Keratinocyte (primary cell): Measurements from ENCODE around the gene TTK. TPM values are rescaled to one million over a fixed set of nuclear protein-coding genes. Genes with fewer than 3 reads are reported as not detected.

Experiments used
- DNase-seq: peaks from one replicate; pipeline ENCODE4 v3.0.0-alpha.2; 2011; ENCODE audit warnings: low read depth, missing footprints, low spot score
- FAIRE-seq: peaks from 2 replicates; lab custom pipeline; 2011; peaks lifted over from hg19 to GRCh38; lab: Jason Lieb, UNC
- H2AFZ ChIP-seq: 2 replicates; pipeline ENCODE4 v1.6.0; 2012; ENCODE audit warnings: low read length, control low read depth, inconsistent platforms; ENCODE audit not compliant: control insufficient read depth
- H3K27ac ChIP-seq: 2 replicates; pipeline ENCODE4 v1.5.1; 2011; ENCODE audit warnings: low read length; ENCODE audit not compliant: control insufficient read depth, insufficient read depth
- H3K27me3 ChIP-seq: 3 replicates; pipeline ENCODE4 v1.6.0; 2011; ENCODE audit warnings: low read length; ENCODE audit not compliant: control insufficient read depth, insufficient read depth; ENCODE audit errors: extremely low read depth
- H3K36me3 ChIP-seq, 2 experiments: 2 replicates in 1 of 2; 3 replicates in 1 of 2; pipeline ENCODE4 v1.5.1; 2011; ENCODE audit warnings: low read length in 2 of 2, mild to moderate bottlenecking in 1 of 2; ENCODE audit not compliant: control insufficient read depth in 2 of 2, insufficient read depth in 2 of 2; ENCODE audit errors: extremely low read depth in 1 of 2
- H3K4me1 ChIP-seq: 3 replicates; pipeline ENCODE4 v1.5.1; 2011; ENCODE audit warnings: low read length; ENCODE audit not compliant: control insufficient read depth, insufficient read depth; ENCODE audit errors: extremely low read depth
- H3K4me2 ChIP-seq: 3 replicates; pipeline ENCODE4 v1.6.0; 2011; ENCODE audit warnings: low read depth, low read length; ENCODE audit not compliant: control insufficient read depth, insufficient read depth; ENCODE audit errors: extremely low read depth
- H3K4me3 ChIP-seq, 3 experiments: fragments of 200-600 bp in 1 of 3; sonication (generic) in 1 of 3; 2 replicates in 2 of 3; 3 replicates in 1 of 3; pipeline ENCODE4 v1.5.1; 2011 to 2016; ENCODE audit warnings: low read length in 3 of 3, mild to moderate bottlenecking in 3 of 3, control low read depth in 2 of 3, inconsistent platforms in 1 of 3, low read depth in 1 of 3, mixed read lengths in 1 of 3, mixed run types in 1 of 3, moderate library complexity in 1 of 3; ENCODE audit not compliant: control insufficient read depth in 2 of 3, insufficient read depth in 2 of 3; ENCODE audit errors: extremely low read depth in 1 of 3
- H3K79me2 ChIP-seq: 2 replicates; pipeline ENCODE4 v1.6.0; 2012; ENCODE audit warnings: low read length; ENCODE audit not compliant: control insufficient read depth, insufficient read depth
- H3K9ac ChIP-seq: 3 replicates; pipeline ENCODE4 v1.6.0; 2011; ENCODE audit warnings: low read length; ENCODE audit not compliant: control insufficient read depth, insufficient read depth; ENCODE audit errors: extremely low read depth
- H3K9me1 ChIP-seq: 3 replicates; pipeline ENCODE4 v1.6.0; 2011; ENCODE audit warnings: low read length; ENCODE audit not compliant: control insufficient read depth, insufficient read depth; ENCODE audit errors: extremely low read depth
- H3K9me3 ChIP-seq: 2 replicates; pipeline ENCODE4 v1.5.1; 2012; ENCODE audit warnings: low read depth, low read length; ENCODE audit not compliant: control insufficient read depth
- H4K20me1 ChIP-seq: 3 replicates; pipeline ENCODE4 v1.6.0; 2011; ENCODE audit warnings: low read length; ENCODE audit not compliant: control insufficient read depth, insufficient read depth; ENCODE audit errors: extremely low read depth
- CTCF ChIP-seq, 3 experiments: IDR thresholded peaks in 1 of 3; conservative IDR thresholded peaks in 1 of 3; optimal IDR thresholded peaks in 1 of 3; 2 replicates in 2 of 3; 3 replicates in 1 of 3; pipeline versions ENCODE3 to v1.5.1; 2011; ENCODE audit warnings: low read length in 3 of 3, mild to moderate bottlenecking in 3 of 3, moderate library complexity in 2 of 3, control low read depth in 1 of 3, inconsistent platforms in 1 of 3; ENCODE audit not compliant: insufficient read depth in 2 of 3; ENCODE audit errors: extremely low read depth in 1 of 3
- EZH2 ChIP-seq: IDR thresholded peaks from one replicate; pipeline ENCODE4 v1.6.1; 2012; ENCODE audit warnings: inconsistent platforms, mild to moderate bottlenecking, low read length, moderate library complexity
- dilution Hi-C: fragments of 300-500 bp; cut with MboI; formaldehyde crosslinking; loops from one replicate; pipeline ENCODE4 v1.7.0; 2020; ENCODE audit warnings: low sequenced_read_pairs; ENCODE audit not compliant: extremely low pct_ligation_motif_present
- polyA plus RNA-seq, 5 experiments: library from polyadenylated mRNA; depleted of rRNA in 3 of 5; stranded (reverse) in 3 of 5; stranded (forward) in 1 of 5; unstranded in 1 of 5; fragments of >200 nt; gene quantifications; 1 replicate in 1 of 5; 2 replicates in 3 of 5; 3 replicates in 1 of 5; pipeline versions ENCODE4 v1.2.1 to v1.2.3, GENCODE V29; 2011 to 2012; ENCODE audit warnings: missing spikeins in 2 of 5, low read depth in 1 of 5, low replicate concordance in 1 of 5

Gene TTK
- polyA plus RNA-seq, 1 donor (not counting 4 experiments of a cell fraction or from before 2014, with no cell fraction given), result 15.3 TPM

- Histone ChIP-seq H2AFZ (no peak overlapping the region), H3K27me3 (no peaks in the 10 kb centered on the region), H3K36me3 (no peaks in the 10 kb centered on the region), H3K9me1 (no peaks in the 10 kb centered on the region), H3K4me3 (no peak overlapping the region), H3K27ac (no peak overlapping the region), H4K20me1 (no peaks in the 10 kb centered on the region), H3K79me2 (no peaks in the 10 kb centered on the region), H3K9ac (no peak overlapping the region), H3K4me2 (no peak overlapping the region), H3K4me1 (no peaks in the 10 kb centered on the region), H3K9me3 (no peaks in the 10 kb centered on the region)
- dilution Hi-C loops, result no loop called here
- no peak for DNase-seq
- FAIRE-seq, result no peak
- no peak for TF ChIP-seq EZH2
- TF ChIP-seq CTCF (optimal IDR thresholded peaks at IDR 0.05 in 1 of 3, IDR thresholded peaks at IDR 0.05 in 1 of 3, conservative IDR thresholded peaks at IDR 0.05 in 1 of 3; ENCODE audit: extremely low read depth in 1 of 3, insufficient read depth in 2 of 3, low read length in 3 of 3), result no peak
Observed at GRCh38 chr6:80021591-80021990, 17.1 kb downstream of the TTK start.

- Histone ChIP-seq H4K20me1 (no peaks in the 10 kb centered on the region), H3K27me3 (no peaks in the 10 kb centered on the region), H3K4me2 (no peak overlapping the region), H2AFZ (no peak overlapping the region), H3K79me2 (no peaks in the 10 kb centered on the region), H3K9me1 (no peaks in the 10 kb centered on the region), H3K4me1 (no peaks in the 10 kb centered on the region), H3K9me3 (no peaks in the 10 kb centered on the region), H3K9ac (no peak overlapping the region), H3K27ac (no peak overlapping the region), H3K36me3 (no peaks in the 10 kb centered on the region), H3K4me3 (no peak overlapping the region)
- dilution Hi-C loops, result no loop called here
- no peak for TF ChIP-seq CTCF (optimal IDR thresholded peaks at IDR 0.05 in 1 of 3, IDR thresholded peaks at IDR 0.05 in 1 of 3, conservative IDR thresholded peaks at IDR 0.05 in 1 of 3; ENCODE audit: extremely low read depth in 1 of 3, insufficient read depth in 2 of 3, low read length in 3 of 3)
- no peak for TF ChIP-seq EZH2
- no peak for FAIRE-seq
- no peak for DNase-seq
Observed at GRCh38 chr6:80022803-80023202, 18.4 kb downstream of the TTK start.
